GM10248 (cell line): ENCODE data around the gene MYLK.

Experiments used
- CTCF ChIA-PET: fragments of 300-600 bp; sonication (Branson Sonifier 250); formaldehyde crosslinking; extraction: SDS; loops from one replicate; lab custom pipeline; 2021; ENCODE audit warnings: antibody characterized with exemption; lab: Yijun Ruan, JAX
- POLR2A ChIA-PET: fragments of 350-650 bp; sonication (Branson Sonifier 250); formaldehyde crosslinking; extraction: SDS; loops from one replicate; lab custom pipeline; 2020; ENCODE audit warnings: antibody characterized with exemption; lab: Yijun Ruan, JAX
- DNase-seq: peaks from one replicate; pipeline ENCODE4 v3.0.0; 2012; ENCODE audit errors: extremely low spot score
- TF ChIP-seq, protein P1 (sequence below): IDR thresholded peaks from 2 replicates; pipeline ENCODE4 v1.5.1; 2012; ENCODE audit warnings: mild to moderate bottlenecking, low read depth; ENCODE audit errors: extremely low read depth, missing control alignments, control extremely low read depth

Gene MYLK

DNA sequence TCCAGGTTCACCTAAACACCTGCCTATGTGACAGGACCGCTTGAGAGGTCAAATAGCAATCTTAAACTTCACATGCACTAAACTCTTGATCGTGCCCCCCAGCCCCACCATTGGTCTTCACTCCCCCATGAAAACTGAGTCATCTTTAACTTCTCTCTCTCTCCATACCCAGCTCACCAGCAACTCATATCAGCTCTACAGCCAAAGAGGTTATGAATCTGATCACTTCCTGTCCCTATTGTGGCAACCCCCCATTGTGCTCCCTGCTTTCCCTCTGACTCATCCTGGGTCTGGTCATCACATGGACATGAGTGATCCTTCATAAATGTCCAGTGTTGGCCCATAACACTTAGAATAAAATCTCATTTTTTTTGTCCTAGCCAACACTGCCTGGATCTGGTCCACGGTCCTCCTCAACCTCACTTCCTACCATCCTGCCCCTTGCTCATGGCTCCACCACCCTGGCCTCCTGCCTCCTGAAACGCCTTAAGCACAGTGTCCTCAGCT is 195.8 kb downstream of the MYLK start:
- TF ChIP-seq, protein P1, sequence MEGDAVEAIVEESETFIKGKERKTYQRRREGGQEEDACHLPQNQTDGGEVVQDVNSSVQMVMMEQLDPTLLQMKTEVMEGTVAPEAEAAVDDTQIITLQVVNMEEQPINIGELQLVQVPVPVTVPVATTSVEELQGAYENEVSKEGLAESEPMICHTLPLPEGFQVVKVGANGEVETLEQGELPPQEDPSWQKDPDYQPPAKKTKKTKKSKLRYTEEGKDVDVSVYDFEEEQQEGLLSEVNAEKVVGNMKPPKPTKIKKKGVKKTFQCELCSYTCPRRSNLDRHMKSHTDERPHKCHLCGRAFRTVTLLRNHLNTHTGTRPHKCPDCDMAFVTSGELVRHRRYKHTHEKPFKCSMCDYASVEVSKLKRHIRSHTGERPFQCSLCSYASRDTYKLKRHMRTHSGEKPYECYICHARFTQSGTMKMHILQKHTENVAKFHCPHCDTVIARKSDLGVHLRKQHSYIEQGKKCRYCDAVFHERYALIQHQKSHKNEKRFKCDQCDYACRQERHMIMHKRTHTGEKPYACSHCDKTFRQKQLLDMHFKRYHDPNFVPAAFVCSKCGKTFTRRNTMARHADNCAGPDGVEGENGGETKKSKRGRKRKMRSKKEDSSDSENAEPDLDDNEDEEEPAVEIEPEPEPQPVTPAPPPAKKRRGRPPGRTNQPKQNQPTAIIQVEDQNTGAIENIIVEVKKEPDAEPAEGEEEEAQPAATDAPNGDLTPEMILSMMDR = no peak
- POLR2A ChIA-PET = no interaction called here
- CTCF ChIA-PET = interaction anchor here (1.1 kb wide), 1 partner anchor 36 kb away, joined by 3 read pairs; no protein-coding TSS in a partner anchor
- no peak for DNase-seq

DNA sequence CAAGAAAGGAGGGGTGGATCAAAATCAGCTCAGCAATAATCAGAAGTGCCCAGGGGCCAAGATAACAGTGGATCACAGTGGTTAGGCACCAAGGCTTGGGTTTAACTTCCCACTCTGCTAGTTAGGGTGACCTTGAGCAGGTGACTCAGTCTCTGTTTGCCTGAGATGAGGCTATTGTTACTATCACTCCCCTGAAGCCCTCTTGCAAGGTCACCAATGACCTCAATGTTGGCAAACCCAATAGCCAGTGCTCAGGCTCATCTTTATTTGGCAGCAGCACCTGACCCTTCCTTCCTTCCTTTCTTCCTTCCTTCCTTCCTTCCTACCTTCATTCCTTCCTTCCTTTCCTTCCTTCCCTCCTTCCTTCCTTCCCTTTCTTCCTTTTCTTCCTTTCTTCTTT is 196.8 kb downstream of the MYLK start:
- no peak for DNase-seq
- TF ChIP-seq, protein P1 = no peak
- ChIA-PET POLR2A (no interaction called here), CTCF (interaction anchor here (0.8 to 1.4 kb wide), 3 partner anchors 13 to 37 kb away, joined by 3 read pairs; no protein-coding TSS in a partner anchor)

DNA sequence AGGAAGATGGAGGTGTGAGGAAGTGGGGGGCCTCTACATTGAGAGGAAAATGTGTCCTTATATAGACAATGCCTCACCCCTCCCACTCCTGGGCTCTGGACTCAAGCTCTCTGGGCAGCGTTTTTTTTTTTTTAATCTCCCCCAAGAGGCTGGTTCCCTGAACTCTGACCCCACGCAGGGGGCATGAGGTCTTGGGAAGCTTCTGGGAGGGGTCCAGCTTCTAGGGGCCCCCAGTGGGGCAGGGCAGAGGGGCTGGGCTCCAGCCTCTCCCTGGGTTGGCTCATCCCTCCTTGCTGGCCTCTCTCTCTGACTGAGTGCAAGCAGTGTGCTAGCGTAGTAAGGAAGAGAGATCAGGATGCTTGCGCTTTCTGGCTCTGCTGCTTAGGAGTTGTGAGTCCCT is 197.9 kb downstream of the MYLK start:
- DNase-seq = no peak
- ChIA-PET POLR2A (no interaction called here), CTCF (interaction anchor here (0.8 to 1.4 kb wide), 3 partner anchors 14 to 36 kb away, joined by 3 read pairs; no protein-coding TSS in a partner anchor)
- TF ChIP-seq, protein P1 = no peak

DNA sequence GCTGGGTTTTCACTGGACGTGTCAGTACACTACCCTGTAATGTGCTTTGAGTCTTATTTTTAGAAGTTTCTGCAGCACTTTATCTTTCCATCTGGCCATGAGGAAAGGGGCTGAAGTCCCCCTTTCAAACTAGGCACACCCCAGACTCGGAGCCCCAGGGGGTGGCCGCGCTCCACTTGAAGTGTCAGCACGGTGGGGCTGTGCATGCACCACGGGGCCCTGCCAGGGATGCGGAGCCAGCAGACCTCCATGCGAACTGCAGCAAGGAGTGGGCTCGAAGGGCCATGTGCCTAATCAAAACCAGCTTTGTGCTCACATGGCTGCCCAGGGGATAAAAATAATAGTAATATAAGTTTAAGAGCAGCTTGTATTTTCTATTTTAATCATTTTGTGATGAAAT is 198.4 kb downstream of the MYLK start:
- TF ChIP-seq, protein P1 = no peak

DNA sequence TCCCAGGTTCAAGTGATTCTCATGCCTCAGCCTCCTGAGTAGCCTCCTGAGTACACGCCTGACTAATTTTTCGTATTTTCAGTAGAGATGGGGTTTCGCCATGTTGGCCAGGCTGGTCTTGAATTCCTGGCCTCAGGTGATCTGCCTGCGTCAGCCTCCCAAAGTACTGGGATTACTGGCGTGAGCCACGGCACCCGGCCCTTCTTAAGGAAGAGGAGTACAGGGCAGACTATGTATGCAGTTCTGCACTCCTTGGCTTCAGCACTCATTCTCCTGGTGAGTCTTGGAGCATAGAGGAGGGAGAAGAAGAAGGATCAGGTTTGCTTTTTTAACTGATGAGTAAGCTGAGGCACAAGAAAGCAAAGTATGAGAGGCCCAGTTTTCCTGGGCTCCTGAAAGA is 199.5 kb downstream of the MYLK start:
- TF ChIP-seq, protein P1 = no peak
- no peak for DNase-seq
- ChIA-PET POLR2A (no interaction called here), CTCF (interaction anchor here (1.2 to 1.6 kb wide), 3 partner anchors 15 to 39 kb away, joined by 3 to 5 read pairs (median 4); no protein-coding TSS in a partner anchor)

More for the DNA sequence above, 198.4 kb downstream of the MYLK start:
- DNase-seq = no peak
- ChIA-PET CTCF (interaction anchor here (1.4 kb wide), 1 partner anchor 38 kb away, joined by 5 read pairs; no protein-coding TSS in a partner anchor), POLR2A (no interaction called here)

DNA sequence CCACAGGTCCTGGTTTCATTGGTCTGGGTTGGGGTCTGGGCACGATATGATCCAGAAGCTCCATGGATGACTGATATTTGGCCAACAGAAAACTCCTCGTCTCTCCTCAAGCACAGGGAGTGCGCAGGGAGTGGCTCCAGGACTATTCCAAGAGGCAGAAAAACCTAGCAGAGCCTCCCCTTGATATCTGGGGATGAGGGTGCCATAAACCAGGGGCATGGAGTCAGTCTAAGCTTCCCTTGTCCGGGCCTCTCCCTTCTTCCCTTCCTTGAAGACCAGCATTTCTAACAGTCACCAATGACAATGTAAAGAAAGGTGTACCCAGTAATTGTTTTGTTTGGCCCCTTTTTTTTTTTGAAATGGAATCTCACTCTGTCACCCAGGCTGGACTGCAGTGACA is 199.9 kb downstream of the MYLK start:
- no peak for DNase-seq
- CTCF ChIA-PET = interaction anchor here (1.2 to 3.5 kb wide), 4 partner anchors 15 to 39 kb away, joined by 3 to 15 read pairs (median 4); no protein-coding TSS in a partner anchor
- POLR2A ChIA-PET = no interaction called here
- TF ChIP-seq, protein P1 = no peak
